Activated T-helper 1 cell treated with anti-CD3 and anti-CD28 coated beads, Interleukin-12 subunit alpha, Interleukin-12 subunit beta, Interleukin-2, Interleukin-4 antibody, amounts not matched to agents 30 ng/mL and 10 ng/mL and 1 ng/mL, durations not matched to agents 14 hours and 24 hours and 36 hours (primary cell): ENCODE data around the gene ADIG. TPM values are rescaled to one million over a fixed set of nuclear protein-coding genes. Genes with fewer than 3 reads are reported as not detected.
A peak's percentile ranks its signal among the peaks of the same experiment; 100 is the strongest.

Source experiments
- DNase-seq: peaks from one replicate; pipeline ENCODE4 v3.0.0; 2021; ENCODE audit warnings: low spot score
- H3K27ac Mint-ChIP-seq: one replicate; pipeline ENCODE4 v1.8.0; 2021; ENCODE audit warnings: mild to moderate bottlenecking, mixed read lengths
- H3K27me3 Mint-ChIP-seq: one replicate; pipeline ENCODE4 v1.8.0; 2022; ENCODE audit warnings: mild to moderate bottlenecking, moderate library complexity, mixed read lengths; ENCODE audit not compliant: insufficient read depth
- H3K36me3 Mint-ChIP-seq: one replicate; pipeline ENCODE4 v1.8.0; 2021; ENCODE audit warnings: low read depth, mixed read lengths
- H3K4me1 Mint-ChIP-seq: one replicate; pipeline ENCODE4 v1.8.0; 2021; ENCODE audit warnings: low read depth, mixed read lengths
- H3K4me3 Mint-ChIP-seq: one replicate; pipeline ENCODE4 v1.8.0; 2021; ENCODE audit warnings: mild to moderate bottlenecking, moderate library complexity, mixed read lengths
- H3K9me3 Mint-ChIP-seq: one replicate; pipeline ENCODE4 v1.8.0; 2021; ENCODE audit warnings: mixed read lengths
- intact Hi-C: fragments of 100-400 bp; cut with micrococcal nuclease; formaldehyde crosslinking; loops from one replicate; pipeline ENCODE4 v1.15.1; 2024
- total RNA-seq: library from RNA; stranded (reverse); gene quantifications from 2 replicates; pipeline ENCODE4 v1.2.3, GENCODE V29; 2022

Gene ADIG
- total RNA-seq, 1 donor from 2014 or later, result not detected

- Mint-ChIP-seq H3K4me3 (no peak overlapping the region), H3K36me3 (no peaks in the 10 kb centered on the region), H3K9me3 (no peaks in the 10 kb centered on the region), H3K4me1 (no peaks in the 10 kb centered on the region), H3K27me3 (peaks cover 12% of the 10 kb centered on the region), H3K27ac (no peak overlapping the region)
- no peak for DNase-seq
- intact Hi-C loops, result no loop called here
These were observed 36.2 kb downstream of the ADIG start for GRCh38 chr20:38617011-38617829.

- H3K36me3 Mint-ChIP-seq, result no peaks in the 10 kb centered on the region
- H3K4me3 Mint-ChIP-seq, result no peak overlapping the region
- no peaks in the 10 kb centered on the region for H3K4me1 Mint-ChIP-seq
- peaks cover 10% of the 10 kb centered on the region for H3K27me3 Mint-ChIP-seq
- intact Hi-C loops, result no loop called here
- DNase-seq, result no peak
- no peak overlapping the region for H3K27ac Mint-ChIP-seq
- H3K9me3 Mint-ChIP-seq, result no peaks in the 10 kb centered on the region
These were observed 36.8 kb downstream of the ADIG start for GRCh38 chr20:38617830-38618196.

GRCh38 chr20:38620441-38620840, 39.4 kb downstream of the ADIG start:
- Mint-ChIP-seq H3K4me3 (no peak overlapping the region), H3K27me3 (peaks cover 11% of the 10 kb centered on the region), H3K9me3 (no peaks in the 10 kb centered on the region), H3K27ac (no peak overlapping the region), H3K36me3 (no peaks in the 10 kb centered on the region), H3K4me1 (no peaks in the 10 kb centered on the region)
- intact Hi-C loops, result no loop called here
- DNase-seq, result no peak

- intact Hi-C loops, result no loop called here
- Mint-ChIP-seq H3K9me3 (no peaks in the 10 kb centered on the region), H3K4me3 (no peak overlapping the region), H3K27me3 (peaks cover 10% of the 10 kb centered on the region), H3K27ac (no peak overlapping the region), H3K36me3 (no peaks in the 10 kb centered on the region), H3K4me1 (no peaks in the 10 kb centered on the region)
- DNase-seq, result no peak
These were observed 42.1 kb downstream of the ADIG start for GRCh38 chr20:38623061-38623460.

GRCh38 chr20:38624084-38624483, 43.1 kb downstream of the ADIG start:
- H3K27me3 Mint-ChIP-seq, result peaks cover 10% of the 10 kb centered on the region
- intact Hi-C loops, result no loop called here
- DNase-seq, result no peak
- H3K4me3 Mint-ChIP-seq, result no peak overlapping the region
- no peaks in the 10 kb centered on the region for H3K36me3 Mint-ChIP-seq
- no peaks in the 10 kb centered on the region for H3K9me3 Mint-ChIP-seq
- no peaks in the 10 kb centered on the region for H3K4me1 Mint-ChIP-seq
- no peak overlapping the region for H3K27ac Mint-ChIP-seq

GRCh38 chr20:38625896-38626295, 44.9 kb downstream of the ADIG start:
- no peaks in the 10 kb centered on the region for H3K4me1 Mint-ChIP-seq
- no peaks in the 10 kb centered on the region for H3K36me3 Mint-ChIP-seq
- intact Hi-C loops, result no loop called here
- H3K4me3 Mint-ChIP-seq, result no peak overlapping the region
- no peak overlapping the region for H3K27ac Mint-ChIP-seq
- H3K9me3 Mint-ChIP-seq, result no peaks in the 10 kb centered on the region
- H3K27me3 Mint-ChIP-seq, result peaks cover 10% of the 10 kb centered on the region
- DNase-seq, result no peak

GRCh38 chr20:38626921-38627659, 46.1 kb downstream of the ADIG start:
- Mint-ChIP-seq H3K9me3 (no peaks in the 10 kb centered on the region), H3K4me1 (no peaks in the 10 kb centered on the region), H3K27ac (no peak overlapping the region), H3K4me3 (no peak overlapping the region), H3K27me3 (peaks cover 9% of the 10 kb centered on the region), H3K36me3 (no peaks in the 10 kb centered on the region)
- no peak for DNase-seq
- intact Hi-C loops, result no loop called here

- Mint-ChIP-seq H3K9me3 (no peaks in the 10 kb centered on the region), H3K4me3 (no peak overlapping the region), H3K4me1 (peaks cover 5% of the 10 kb centered on the region), H3K27ac (no peak overlapping the region), H3K27me3 (peaks cover 7% of the 10 kb centered on the region), H3K36me3 (no peaks in the 10 kb centered on the region)
- no peak for DNase-seq
- intact Hi-C loops, result no loop called here
These were observed 47.8 kb downstream of the ADIG start for GRCh38 chr20:38628580-38629470.

- peaks cover 5% of the 10 kb centered on the region for H3K4me1 Mint-ChIP-seq
- no peak for DNase-seq
- no peak overlapping the region for H3K4me3 Mint-ChIP-seq
- intact Hi-C loops, result no loop called here
- peaks cover 4% of the 10 kb centered on the region for H3K27me3 Mint-ChIP-seq
- H3K9me3 Mint-ChIP-seq, result no peaks in the 10 kb centered on the region
- no peaks in the 10 kb centered on the region for H3K36me3 Mint-ChIP-seq
- H3K27ac Mint-ChIP-seq, result no peak overlapping the region
These were observed 49.0 kb downstream of the ADIG start for GRCh38 chr20:38629979-38630378.

GRCh38 chr20:38630727-38631126, 49.7 kb downstream of the ADIG start:
- H3K27me3 Mint-ChIP-seq, result peaks cover 5% of the 10 kb centered on the region
- H3K27ac Mint-ChIP-seq, result no peak overlapping the region
- H3K4me1 Mint-ChIP-seq, result peaks cover 5% of the 10 kb centered on the region
- intact Hi-C loops, result no loop called here
- H3K36me3 Mint-ChIP-seq, result no peaks in the 10 kb centered on the region
- no peak overlapping the region for H3K4me3 Mint-ChIP-seq
- DNase-seq, result no peak
- H3K9me3 Mint-ChIP-seq, result no peaks in the 10 kb centered on the region

- Mint-ChIP-seq H3K9me3 (no peaks in the 10 kb centered on the region), H3K27me3 (peaks cover 7% of the 10 kb centered on the region), H3K4me1 (peaks cover 5% of the 10 kb centered on the region), H3K4me3 (no peak overlapping the region), H3K36me3 (no peaks in the 10 kb centered on the region), H3K27ac (no peak overlapping the region)
- intact Hi-C loops, result no loop called here
- DNase-seq, result no peak
These were observed 50.4 kb downstream of the ADIG start for GRCh38 chr20:38631155-38632022.

GRCh38 chr20:38633577-38634093, 52.6 kb downstream of the ADIG start:
- Mint-ChIP-seq H3K36me3 (no peaks in the 10 kb centered on the region), H3K4me3 (no peak overlapping the region), H3K4me1 (peaks cover 5% of the 10 kb centered on the region), H3K27me3 (peaks cover 7% of the 10 kb centered on the region), H3K27ac (no peak overlapping the region), H3K9me3 (no peaks in the 10 kb centered on the region)
- DNase-seq, result peak; percentile 43
- intact Hi-C loops, result loop anchor here (1.0 kb wide), 1 partner anchor 118 kb away; no protein-coding TSS in a partner anchor
